Measurements from ENCODE around the gene RAPGEF2.
"Not testable (repeated sequence)": the region's sequence is repeated elsewhere in the genome, so short reads cannot be mapped to it uniquely, and the experiment has no call there.

The RAPGEF2 gene

DNA sequence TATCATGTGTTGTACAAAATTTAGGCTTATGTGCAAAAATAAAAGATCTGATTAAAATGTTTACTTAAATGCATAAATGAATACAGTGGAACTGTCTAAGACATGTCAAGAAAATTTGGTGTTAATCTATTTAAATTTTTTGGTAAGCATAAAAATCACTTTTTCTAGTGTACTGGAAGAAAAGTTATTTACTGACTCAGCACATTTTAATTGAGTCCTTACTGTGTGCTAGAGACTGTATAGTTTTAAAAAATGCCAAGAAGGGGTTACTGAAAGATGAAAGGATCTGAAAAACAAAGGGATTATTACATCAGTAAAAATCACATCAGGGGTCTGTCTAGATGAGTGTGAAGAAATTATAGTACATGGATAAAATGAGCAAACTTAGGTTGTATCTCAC is 60.6 kb downstream of the RAPGEF2 start:
- DNase-seq (ENCODE audit: low read depth): no peak

DNA sequence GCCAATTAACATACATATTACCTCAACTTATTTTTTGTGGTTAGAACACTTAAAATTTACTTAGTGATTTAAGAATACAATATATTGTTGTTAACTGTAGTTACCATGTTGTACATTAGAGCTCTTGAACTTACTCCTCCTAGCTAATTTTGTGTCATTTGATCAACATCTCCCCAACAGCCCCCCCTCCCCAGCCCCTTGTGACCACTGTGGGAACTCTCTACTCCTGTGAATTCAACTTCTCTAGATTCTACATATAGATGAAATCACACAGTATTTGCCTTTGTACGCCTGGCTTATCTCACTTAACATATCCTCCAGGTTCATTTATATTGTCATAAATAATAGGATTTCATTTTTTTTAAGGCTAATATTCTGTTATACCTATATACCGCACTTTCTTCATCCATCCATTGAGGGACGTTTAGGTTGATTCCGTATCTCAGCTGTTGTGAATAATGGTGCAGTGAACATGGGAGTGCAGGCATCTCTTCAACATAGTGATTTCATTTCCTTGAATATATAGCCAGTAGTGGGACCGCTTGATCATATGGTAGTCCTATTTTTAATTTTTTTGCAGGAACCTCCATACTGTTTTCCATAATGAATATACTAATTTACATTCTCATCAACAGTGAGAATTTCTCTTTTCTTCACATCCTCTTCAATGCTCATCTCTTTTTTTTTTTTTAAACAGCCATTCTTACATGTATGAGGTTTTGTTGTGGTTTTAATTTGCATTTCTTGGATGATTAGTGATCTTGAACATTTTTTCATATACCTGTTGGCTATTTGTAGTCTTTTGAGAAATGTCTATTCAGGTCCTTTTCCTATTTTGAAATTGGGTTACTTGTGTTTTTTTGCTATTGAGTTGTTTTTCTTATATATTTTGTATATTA is 66.8 kb downstream of the RAPGEF2 start:
- no peak for DNase-seq (ENCODE audit: low read depth)

DNA sequence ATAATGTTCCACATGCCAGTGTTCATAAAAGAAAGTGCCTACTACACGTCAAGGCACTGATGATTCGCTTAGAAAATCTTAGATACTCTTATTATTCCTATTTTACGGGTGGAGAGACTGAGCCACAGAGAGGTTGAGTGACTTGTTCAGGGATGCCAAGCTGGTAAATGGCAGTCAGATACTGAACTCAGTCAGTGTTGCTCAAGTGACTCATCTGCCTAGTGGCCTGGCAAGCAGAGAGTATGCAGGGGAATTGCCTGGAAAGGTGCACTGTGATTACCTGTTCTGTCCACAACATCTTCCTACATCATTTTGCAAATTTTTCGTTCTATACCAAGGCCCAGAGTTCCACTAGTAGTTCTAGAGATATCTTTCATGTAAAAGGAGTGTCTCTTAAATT is 68.4 kb downstream of the RAPGEF2 start:
- DNase-seq (ENCODE audit: low read depth): no peak

DNA sequence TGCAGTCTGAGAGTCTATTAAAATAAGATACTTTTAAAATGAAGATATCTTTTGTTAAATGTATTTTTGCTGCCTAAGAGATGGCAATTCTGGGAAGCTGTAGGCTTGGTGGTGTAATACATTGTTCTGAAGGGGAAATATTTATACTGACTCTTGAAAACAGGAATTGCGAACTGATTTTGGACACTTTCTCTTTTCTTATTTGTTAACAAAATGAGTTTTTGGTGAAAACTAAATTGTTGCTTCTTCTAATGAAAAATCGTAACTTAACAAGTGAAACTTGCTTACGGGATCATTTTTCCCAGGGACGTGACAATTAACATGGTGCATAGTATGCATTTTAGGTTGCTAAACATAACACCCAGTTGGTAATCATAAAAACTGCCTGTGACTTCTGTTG is 71.0 kb downstream of the RAPGEF2 start:
- DNase-seq (ENCODE audit: low read depth): no peak

DNA sequence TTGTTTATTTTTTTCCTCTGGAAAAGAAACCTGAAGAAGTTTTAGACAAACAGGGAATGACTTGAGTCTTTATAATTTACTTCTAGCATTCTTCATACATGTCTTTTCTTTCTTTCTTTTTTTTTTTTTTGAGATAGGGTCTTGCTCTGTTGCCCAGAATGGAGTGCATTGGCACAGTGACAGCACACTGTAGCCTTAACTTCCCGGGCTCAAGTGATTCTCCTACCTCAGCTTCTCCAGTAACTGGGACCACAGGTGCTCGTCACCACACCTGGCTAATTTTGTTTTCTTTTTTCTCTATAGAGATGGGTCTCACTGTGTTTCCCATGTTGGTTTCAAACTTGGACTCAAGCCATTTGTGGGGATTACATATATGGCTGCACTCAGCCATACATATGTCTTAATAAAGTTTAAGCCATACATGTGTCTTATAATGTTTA is 71.8 kb downstream of the RAPGEF2 start:
- DNase-seq (ENCODE audit: low read depth): no peak

DNA sequence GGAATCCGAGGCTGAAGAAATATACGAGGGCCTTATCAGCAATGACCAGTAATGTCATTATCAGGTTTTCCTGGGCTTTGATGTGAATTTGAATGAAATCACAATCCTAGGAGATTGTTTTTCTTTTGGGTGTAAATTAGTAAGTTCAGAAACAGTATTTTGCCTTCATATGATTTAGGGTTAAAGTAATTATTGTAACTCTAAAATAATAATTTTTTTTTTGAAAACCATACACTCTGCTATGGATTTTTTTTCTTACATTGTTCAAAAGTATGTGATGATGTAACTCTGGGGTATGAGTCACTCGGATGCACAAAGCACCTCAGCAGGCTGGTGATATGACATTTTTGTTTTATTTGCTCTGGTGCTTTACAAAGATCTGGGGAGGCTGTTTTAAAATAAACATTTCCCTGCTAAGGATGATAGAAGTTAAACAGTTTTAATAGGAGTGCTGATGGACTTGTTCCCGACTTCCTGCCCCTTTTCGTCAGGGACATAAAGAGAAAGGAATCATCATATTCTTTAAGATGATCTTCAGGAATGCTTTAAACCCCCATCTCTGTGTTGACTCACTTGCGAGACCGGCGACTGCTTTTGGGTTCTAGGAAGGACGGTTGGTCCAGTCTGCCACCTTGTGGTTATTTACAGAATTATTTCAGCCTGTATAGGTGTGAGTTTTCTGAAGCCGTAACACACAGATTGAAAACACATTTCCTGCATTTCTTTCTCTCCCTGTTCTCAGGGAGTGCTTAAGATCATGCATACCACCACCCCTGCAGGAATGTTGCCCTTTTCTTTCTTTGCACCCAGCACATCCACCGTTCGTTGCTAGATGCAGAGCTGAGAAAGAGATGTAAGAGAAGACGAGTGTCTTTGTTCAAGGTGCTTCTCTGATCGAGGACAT is 72.5 kb downstream of the RAPGEF2 start:
- peak; percentile 45 for DNase-seq (ENCODE audit: low read depth)

DNA sequence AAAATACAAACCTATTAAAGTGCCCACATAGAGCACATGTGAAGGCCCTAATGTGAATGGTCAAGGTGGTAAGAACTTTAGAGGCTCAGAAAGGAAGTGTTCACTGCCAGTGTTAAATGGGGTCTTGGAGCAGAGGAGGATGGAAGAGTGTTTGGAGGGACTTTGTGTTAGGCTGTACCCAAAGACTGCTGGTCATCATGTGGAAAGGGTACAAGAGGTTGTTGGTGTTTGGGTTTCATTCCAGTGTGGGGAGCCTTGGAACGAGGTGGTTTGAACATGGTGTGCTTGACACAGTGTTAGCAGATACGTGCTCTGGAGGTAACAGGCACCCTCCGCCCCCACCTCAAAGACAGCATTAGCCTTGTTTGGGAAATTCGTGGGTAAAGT is 73.1 kb downstream of the RAPGEF2 start:
- DNase-seq (ENCODE audit: low read depth): no peak

DNA sequence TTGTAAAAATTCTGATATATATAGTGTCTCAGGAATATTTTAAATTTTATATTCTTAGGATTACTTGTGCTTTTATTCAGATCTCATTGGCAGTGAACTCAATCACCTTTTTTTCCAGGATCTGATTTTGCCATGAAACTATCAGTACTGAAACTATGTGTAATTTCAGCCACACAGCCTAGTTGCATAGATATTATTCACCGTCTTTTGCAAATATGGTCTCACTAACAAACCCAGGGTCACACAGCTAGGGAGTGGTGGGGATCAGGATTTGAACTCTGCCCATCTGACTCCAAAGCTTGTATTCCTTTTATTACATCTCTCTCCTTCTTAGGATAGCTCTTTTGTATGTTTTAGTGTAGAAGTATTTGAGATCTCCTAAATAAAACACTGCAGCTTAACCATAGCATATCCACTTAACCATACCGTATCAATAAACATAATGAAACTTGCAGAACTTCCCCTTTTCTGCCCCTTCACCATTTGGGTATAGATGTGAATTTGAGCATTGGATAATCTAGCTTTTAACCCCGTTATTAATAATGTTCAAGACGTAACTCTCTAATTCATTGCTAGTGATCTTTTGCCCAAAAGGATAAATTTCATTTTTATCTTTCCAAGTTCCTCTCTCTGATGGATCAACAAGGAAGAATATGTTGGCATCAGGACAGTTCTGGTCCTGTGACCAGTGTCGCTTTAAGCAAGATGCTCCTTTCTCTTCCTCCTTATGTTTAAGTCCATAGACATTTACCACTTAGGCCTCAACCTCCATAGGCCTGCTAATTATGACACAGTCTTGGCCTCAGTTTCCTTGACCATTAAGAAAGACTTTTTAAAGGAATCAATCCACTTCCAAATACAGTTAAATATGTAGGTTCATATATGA is 74.6 kb downstream of the RAPGEF2 start:
- DNase-seq (ENCODE audit: low read depth): no peak

DNA sequence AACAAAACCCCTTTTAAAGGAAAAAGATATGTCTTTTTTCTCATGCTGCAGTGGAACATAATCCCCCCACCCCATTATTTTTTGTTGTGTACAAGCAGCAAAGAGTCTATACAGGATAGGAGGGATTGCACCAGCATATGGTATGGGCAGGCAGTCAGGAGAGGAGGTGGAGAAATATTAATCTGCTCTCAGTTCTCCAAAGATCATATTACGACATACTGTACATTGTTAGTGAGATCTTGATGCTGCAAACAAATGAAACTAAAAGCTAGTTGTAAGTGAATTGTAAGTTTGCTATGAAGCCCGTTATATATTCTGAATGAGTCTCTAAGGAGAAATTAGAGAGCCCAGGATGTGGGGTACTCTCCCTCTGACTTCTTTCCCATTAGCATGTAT is 75.3 kb downstream of the RAPGEF2 start:
- no peak for DNase-seq (ENCODE audit: low read depth)

DNA sequence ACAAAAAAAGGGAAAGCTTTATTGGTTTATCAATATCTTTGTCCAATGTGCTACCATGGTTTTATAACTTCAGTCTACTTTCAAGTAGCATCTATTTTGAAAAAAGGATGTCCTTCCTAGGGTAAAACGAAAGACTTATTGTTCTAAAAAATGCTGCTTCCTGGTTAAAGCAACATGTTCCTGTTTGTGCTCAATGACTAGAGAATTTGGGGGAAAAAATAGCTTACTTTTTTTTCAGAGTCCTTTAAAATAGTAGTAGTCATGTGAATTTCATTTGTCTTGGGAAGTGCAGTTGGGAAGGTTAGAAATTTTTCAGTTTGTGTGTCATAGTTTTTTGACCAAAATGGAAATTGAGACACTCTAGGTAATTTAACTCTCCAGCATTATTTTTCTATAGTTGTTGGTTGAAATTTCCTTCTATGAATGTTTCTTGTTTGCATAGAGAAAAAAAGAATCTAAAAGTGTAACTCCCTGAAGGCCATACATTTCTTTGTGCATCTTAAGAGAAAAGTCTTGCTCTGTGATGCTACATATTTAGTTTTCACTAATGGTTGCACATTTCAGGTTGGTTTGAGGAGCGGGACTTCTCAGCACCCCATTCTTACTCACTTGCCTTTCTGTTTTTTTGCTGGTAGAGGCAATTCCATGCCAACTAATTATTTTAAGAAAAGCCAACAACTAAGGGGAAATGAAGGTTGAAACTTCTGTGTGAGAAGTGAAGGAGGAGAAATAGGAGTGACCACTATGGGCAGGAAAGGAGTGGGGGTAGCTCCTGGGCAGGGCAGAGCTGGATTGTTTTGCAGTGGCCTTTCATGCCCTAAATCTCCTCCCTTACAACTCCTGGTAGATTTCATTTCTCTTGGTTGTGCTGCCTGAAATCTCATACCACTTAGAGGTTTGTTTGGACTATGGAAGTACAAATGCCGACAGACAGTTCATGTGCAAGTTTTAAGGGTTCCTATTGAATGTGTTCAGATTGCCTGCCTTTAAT is 76.4 kb downstream of the RAPGEF2 start:
- no peak for DNase-seq (ENCODE audit: low read depth)

DNA sequence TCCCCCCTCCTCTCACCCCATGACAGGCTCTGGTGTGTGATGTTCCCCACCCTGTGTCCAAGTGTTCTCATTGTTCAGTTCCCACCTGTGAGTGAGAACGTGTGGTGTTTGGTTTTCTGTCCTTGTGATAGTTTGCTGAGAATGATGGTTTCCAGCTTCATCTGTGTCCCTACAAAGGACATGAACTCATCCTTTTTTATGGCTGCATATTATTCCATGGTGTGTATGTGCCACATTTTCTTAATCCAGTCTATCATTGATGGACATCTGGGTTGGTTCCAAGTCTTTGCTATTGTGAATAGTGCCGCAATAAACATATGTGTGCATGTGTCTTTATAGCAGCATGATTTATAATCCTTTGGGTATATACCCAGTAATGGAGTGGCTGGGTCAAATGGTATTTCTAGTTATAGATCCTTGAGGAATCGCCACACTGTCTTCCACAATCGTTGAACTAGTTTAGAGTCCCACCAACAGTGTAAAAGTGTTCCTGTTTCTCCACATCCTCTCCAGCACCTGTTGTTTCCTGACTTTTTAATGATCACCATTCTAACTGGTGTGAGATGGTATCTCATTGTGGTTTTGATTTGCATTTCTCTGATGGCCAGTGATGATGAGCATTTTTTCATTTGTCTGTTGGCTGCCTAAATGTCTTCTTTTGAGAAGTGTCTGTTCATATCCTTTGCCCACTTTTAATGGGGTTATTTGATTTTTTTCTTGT is 81.2 kb downstream of the RAPGEF2 start:
- not testable (repeated sequence) for DNase-seq (ENCODE audit: low read depth)

DNA sequence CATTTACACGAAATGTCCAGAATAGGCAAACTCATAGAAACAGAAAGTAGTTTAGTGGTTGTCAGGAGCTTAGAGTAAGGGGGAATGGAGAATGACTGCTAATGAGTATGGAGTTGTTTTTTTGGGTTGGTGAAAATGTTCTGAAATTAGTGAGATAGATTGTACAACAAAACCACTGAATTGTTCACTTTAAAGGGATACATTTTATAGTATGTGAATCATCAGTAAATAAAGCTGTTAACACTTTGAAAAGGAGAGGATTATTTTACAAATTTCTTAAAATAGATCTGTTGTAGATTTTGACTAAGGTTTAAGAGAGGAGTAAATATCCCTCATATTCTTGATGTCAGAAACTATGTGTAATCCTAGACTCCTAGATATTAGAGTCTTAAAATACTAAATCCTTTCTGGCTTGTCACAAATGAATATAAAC is 82.7 kb downstream of the RAPGEF2 start:
- no peak for DNase-seq (ENCODE audit: low read depth)

DNA sequence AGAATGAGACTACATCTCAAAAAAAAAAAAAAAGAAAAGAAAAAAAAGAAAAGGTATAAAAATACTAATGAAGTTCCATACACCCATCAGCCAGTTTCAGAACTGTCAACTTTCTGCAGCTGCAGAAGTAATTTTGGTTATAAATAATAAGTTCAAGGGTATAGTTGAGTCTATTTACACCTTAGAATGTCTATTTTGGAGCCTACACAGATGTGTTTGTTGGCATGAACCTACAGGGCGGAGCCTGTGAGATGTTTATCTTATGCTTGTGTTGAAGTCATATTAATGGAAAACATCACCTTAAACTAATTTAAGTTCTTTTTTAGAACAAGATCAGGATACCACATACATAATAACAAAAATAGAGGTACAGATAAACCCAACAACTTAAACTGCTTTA is 85.8 kb downstream of the RAPGEF2 start:
- no peak for DNase-seq (ENCODE audit: low read depth)

DNA sequence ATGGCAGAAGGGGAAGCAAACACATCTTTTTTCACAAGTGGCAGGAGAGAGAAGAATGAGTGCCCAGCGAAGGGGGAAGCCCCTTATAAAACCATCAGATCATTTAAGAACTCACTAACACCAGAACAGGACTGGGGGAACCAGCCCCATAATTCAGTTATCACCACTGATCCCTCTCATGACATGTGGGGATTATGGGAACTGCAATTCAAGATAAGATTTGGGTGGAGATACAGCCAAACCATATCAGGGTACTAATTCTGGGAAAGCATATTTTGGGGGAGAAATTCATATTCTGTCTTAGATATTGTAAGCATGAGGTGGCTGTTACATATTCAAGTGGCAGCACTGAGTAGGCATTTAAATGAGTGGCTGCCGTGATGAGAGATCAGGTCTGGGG is 87.8 kb downstream of the RAPGEF2 start:
- DNase-seq (ENCODE audit: low read depth): no peak

DNA sequence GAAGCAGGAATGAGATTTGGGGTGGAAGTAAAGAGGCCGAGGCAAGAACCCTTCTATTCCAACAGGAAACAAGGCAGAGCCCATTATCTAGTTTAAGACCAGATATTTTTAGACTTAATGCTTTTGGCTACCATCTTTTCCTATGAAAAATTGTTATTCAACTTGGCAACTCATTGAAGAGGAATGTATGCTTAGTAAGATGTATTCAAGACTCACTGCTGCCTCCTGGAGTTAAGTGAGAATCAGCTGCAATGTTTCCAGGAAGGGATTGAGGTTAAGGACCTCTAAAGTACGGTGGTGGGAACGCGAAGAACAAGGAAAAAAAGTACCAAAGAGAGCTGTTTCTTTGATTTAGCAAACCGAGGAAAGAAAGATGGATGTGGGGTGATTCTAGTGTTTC is 89.1 kb downstream of the RAPGEF2 start:
- DNase-seq (ENCODE audit: low read depth): no peak

DNA sequence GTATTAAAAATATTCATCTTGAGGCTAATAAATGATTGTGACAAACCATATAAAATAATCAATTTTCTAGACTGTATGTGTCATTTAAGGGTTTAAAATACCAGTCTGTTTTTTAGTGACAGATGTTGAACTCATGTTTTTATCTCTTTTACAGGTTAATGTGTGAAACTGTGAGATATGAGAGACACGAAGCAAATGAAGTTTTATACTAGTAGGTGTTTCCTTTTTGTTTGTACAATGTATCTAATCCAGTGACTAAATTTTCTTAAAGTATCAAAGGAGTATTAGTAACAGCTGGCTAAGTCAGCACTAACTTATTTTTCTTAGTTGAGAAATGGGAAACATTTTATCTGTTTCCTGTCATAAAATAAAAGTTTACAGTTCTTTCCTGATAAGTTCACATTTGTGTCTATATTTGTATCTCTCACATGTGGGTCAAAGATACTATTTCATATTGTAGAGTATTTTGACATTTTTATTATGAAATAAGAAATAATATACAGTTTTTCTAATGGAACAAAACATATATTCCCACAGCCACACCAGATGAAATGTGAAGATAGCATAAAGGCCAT is 90.3 kb downstream of the RAPGEF2 start:
- DNase-seq (ENCODE audit: low read depth): no peak

DNA sequence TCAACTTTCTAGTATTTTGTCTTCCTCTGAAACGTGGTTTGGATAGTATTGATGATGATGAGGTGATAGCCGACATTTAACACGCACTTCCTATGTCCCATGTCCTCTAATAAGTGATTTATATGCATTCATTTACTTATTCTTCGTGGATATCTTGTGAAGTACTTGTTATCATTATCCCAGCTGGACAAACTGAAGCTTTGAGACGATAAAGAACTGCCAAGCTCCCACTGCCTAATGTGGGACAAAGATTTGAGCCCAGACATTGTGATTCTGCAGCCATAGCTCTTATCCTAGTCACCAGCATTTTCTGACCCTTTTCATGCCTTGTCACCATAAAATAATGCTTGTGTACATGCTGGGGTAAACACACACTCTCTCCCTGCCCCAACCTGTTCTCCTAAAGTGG is 92.5 kb downstream of the RAPGEF2 start:
- no peak for DNase-seq (ENCODE audit: low read depth)

DNA sequence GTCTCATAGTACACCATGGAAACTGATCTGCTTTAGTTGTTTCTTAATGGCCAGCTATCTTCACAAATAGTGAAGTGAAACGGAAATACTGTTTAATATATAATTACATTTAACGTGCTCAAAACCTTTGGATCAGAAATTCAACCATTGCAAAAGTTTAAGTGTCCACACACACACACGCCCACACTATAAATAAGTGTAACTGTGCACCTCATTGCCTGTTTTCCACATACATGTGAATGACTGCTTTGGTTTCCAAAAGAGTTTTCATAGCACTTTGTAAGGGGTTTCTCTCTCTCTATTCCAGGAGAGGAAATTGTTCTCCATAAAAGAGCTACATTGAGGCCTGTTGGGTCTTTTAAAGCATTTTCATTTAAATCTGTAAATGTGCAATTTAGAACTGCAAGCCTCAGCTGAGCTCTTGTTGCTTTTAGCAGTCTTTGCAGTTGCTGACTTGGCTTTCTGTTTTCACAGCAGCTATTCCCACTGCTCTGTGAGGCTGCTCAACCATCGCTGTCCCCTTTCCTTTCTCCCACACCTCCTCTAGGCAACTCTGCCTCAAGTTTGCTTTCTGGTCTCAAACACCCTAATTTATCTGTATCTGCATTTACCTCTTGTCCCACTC is 94.5 kb downstream of the RAPGEF2 start:
- no peak for DNase-seq (ENCODE audit: low read depth)

DNA sequence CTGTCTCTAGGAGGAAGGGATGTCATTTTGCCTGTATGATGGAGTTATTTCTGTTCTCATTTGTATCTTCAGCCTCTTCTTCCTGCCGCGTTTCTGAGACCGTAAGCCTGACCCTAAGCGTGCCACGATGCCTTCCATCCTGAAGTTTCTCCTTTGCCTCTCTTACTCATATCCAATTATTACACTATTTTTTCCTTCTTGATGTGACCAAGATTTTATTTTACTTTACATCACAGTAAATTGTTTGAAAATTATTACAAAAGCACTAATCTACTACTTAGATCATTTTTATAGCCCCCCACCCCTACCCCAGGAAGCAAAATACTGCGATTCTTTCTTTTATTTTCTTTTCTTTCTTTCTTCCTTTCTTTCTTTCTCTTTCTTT is 95.0 kb downstream of the RAPGEF2 start:
- DNase-seq (ENCODE audit: low read depth): no peak

Data from GM04503 (cell line).